Tibial nerve (tissue), 4 donors: ENCODE data around the gene SLC2A4RG.

ENCODE experiments used
- CTCF ChIP-seq, 5 experiments: fragments of 200-600 bp in 3 of 5; fragments of 450-650 bp in 2 of 5; sonication (generic) in 3 of 5; IDR thresholded peaks; one replicate each; pipeline ENCODE4 v1.5.1; 2016 to 2019; ENCODE audit warnings: antibody characterized with exemption in 5 of 5, mild to moderate bottlenecking in 3 of 5, moderate library complexity in 2 of 5
- EP300 ChIP-seq, 2 donors: sonication (generic); formaldehyde crosslinking; IDR thresholded peaks; one replicate each; pipeline ENCODE4 v1.6.1; 2017; ENCODE audit warnings: antibody characterized with exemption in 2 of 2, mild to moderate bottlenecking in 1 of 2
- POLR2A ChIP-seq, 2 donors: fragments of 450-650 bp; IDR thresholded peaks; one replicate each; pipeline ENCODE4 v1.6.1; 2017; ENCODE audit warnings: antibody characterized with exemption in 2 of 2, mild to moderate bottlenecking in 2 of 2, moderate library complexity in 2 of 2

- no peak for TF ChIP-seq CTCF (IDR thresholded peaks at IDR 0.05)
- no peak for TF ChIP-seq POLR2A (IDR thresholded peaks at IDR 0.05)
- no peak for TF ChIP-seq EP300 (IDR thresholded peaks at IDR 0.05)
Observed at GRCh38 chr20:63756648-63756991, 17.0 kb downstream of the SLC2A4RG start.
